ENCODE data around the gene PLEKHJ1.

DNA sequence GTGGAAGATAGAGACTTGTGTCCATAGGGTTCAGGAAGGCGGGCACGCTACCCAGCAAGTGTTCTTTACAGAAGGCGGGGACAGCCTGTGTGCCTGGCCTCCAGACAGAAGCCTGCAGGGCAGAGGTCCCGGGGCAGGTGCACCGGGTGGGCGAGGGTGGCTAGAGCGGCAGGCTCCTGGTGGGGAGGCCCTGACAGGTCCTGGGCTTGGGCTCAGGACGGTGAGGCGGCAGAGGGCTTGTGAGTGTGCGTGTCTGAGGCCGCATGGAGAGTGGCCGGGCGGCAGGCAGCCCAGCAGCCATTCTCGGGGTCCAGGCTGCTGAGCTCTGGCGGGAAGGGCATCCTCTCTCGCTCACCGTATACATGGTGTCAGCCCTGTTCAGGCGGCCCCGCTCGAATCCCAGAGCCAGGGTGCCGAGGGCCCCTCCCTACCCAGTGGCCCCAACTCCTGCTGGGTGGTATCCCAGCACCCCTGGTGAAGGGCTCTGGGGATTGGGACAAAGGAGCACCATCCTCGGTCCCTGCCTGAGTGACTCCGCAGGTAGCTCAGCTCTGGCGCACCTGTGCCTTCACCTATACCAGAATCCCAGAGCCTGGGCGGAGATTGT lies 10.0 kb upstream of the PLEKHJ1 start:
- TF ChIP-seq, protein P1, sequence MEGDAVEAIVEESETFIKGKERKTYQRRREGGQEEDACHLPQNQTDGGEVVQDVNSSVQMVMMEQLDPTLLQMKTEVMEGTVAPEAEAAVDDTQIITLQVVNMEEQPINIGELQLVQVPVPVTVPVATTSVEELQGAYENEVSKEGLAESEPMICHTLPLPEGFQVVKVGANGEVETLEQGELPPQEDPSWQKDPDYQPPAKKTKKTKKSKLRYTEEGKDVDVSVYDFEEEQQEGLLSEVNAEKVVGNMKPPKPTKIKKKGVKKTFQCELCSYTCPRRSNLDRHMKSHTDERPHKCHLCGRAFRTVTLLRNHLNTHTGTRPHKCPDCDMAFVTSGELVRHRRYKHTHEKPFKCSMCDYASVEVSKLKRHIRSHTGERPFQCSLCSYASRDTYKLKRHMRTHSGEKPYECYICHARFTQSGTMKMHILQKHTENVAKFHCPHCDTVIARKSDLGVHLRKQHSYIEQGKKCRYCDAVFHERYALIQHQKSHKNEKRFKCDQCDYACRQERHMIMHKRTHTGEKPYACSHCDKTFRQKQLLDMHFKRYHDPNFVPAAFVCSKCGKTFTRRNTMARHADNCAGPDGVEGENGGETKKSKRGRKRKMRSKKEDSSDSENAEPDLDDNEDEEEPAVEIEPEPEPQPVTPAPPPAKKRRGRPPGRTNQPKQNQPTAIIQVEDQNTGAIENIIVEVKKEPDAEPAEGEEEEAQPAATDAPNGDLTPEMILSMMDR (IDR thresholded peaks at IDR 0.05), result no peak
- no peak for TF ChIP-seq POLR2A (IDR thresholded peaks at IDR 0.05)
